GM19463 (cell line): ENCODE results near the gene ORC3.
"Not testable (repeated sequence)": the region's sequence is repeated elsewhere in the genome, so short reads cannot be mapped to it uniquely, and the experiment has no call there.

ENCODE experiments used
- ATAC-seq: cut with Tn5 transposase; IDR thresholded peaks from one replicate; pipeline ENCODE4 v1.9.1; 2021; ENCODE audit warnings: mild to moderate bottlenecking, moderate library complexity; ENCODE audit not compliant: unreplicated experiment

ORC3 gene

DNA sequence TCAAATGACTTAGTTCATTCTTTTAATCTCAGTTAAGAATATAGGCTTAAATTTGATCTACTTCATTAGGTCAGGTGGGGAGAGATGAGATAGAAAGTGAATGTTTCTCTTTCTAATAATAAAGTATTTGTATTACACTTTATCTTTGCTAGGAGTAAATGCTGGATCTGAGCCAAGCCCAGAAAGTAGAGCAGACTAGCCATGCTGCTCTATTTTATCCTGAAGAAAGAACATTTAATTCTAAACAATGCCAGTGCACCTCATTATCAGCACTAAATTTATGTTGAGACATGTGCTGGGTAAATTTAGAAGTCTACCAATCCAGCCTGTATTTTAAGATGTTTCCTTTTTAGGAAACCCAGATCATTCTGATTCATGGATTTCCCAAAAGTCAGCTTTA is 68.6 kb downstream of the ORC3 start:
- ATAC-seq = no peak

- ATAC-seq = no peak
These were observed 70.4 kb downstream of the ORC3 start for GRCh38 chr6:87660226-87660911.

DNA sequence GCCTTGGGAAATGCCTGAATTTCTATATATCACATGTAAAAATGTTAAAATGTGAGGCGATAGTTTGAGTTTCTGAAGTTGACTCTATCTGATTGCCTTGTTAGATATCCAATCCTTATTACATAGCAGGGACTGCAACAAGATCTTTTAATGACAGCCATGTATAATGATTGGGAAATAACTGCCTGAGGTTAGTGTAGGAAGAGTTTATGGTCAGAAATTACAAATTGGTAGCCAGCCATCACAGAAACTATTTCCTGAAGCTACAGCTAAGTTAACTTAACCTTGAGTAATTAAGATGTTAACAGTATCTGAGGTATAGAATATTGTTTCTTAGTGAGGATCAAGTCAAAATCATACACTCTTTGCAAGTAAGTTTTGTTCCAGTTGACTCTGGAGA is 71.1 kb downstream of the ORC3 start:
- ATAC-seq = no peak

GRCh38 chr6:87661503-87661902 is 71.6 kb downstream of the ORC3 start:
- no peak for ATAC-seq

GRCh38 chr6:87663434-87663833 is 73.5 kb downstream of the ORC3 start:
- no peak for ATAC-seq

GRCh38 chr6:87664921-87665485 is 75.1 kb downstream of the ORC3 start:
- ATAC-seq = no peak

DNA sequence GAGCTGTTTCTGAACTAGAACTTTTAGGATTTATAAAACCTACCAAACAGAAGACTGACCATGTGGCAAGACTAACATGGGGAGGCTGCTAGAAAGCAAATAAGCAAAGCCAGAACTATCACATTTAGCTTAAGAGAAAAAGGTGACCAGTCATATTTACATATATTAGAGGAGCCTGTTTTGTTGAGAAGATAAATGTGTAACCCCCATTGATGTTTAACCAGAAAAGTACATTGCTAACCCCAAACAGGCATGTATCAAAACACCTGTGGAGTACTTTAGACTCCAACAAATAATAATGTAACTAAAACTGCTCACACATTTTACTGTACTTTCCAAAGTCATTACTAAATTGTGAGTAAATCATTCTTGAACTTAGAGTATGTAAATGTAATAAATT is 77.1 kb downstream of the ORC3 start:
- no peak for ATAC-seq

- ATAC-seq = no peak
These were observed 78.1 kb downstream of the ORC3 start for GRCh38 chr6:87668013-87668412.

DNA sequence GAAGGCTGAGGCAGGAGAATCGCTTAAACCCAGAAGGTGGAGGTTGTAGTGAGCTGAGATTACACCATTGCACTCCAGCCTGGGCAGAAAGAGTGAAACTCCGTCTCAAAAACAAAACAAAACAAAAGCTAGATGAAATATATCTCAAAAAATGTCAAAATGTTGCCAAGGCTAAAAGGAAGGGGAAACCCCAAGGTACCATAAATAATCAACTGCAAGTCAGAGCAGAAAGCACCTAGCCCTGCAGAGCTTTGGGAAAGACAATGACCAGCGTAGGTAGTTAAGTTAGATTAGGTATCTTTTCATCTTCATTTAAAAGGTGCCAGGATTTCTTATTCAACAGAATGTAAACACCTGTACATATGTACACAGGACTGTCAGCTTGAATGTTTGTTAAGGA is 79.1 kb downstream of the ORC3 start:
- ATAC-seq = peak; percentile 59

- ATAC-seq = no peak
These were observed 80.8 kb downstream of the ORC3 start for GRCh38 chr6:87670707-87671106.

DNA sequence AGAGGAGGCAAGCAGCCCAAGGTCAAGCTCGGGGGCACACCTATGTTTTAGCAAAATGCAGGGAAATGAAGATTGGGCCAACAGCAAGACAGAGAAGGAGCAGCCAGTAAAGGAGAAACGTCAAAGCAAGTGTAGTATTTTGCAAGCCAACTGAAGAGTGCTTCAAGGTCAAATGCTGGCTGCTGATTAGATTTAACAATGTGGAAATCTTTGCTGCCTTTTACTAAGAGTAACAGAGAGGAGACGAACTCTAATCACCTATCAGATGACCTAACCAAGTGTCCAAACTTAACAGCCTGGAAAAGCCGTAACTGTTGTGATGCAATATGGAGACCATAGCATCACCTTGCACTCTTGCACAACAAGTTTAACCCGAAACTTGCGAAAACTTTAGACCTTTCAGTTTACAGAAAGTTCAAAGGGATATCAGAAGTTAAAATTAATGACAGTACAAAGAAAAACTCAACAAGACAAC is 81.7 kb downstream of the ORC3 start:
- ATAC-seq = no peak

DNA sequence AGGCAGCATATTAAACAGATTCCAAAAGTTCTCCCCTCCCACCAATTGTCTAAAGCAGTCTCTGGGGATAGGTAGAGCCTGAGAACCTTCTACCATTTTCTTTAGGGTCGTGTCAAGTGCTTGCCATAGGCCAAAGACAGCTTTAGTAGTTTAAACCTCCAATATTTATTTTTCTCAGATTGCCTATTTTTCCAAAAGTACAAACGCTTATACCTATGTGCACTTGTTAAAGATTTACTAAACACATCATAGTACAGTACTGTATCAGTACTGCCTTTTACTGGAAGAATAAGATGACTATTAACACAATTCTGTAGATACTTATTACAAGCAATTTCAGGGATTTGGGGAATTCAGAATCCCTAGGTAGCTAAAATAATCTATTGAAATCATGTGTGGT is 82.7 kb downstream of the ORC3 start:
- ATAC-seq = no peak

DNA sequence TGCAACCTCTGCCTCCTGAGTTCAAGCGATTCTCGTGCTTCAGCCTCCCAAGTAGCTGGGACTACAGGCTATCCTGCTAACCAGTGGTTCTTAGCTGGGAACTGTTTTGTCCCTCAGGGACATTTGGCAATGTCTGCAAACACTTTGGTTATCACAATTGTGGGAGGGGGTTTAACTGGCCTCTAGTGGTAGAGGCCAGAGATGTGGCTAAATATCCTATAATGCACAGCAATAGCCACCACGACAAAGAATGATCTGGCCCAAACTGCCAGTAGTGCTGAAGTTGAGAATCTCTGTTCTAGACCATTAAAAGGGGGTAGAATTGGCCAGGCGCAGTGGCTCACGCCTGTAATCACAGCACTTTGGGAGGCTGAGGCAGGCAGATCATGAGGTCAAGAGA is 83.3 kb downstream of the ORC3 start:
- ATAC-seq = no peak

DNA sequence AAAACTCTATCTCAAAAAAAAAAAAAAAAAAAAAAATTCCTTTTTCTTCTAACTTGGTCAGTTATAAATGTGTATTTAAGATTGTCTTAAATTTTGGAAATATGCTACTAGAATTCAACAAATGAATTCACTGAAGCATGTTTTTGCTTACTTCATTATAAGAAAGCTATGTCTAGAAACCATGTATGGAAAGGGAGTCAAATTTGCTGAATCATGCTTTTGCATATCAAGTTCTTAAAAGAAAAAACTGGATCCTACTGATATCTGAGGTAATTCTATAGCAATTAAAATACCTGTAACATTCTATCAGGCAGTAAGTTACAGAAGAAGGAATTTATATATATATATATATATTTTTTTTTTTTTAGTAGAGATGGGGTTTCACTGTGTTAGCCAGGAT is 84.4 kb downstream of the ORC3 start:
- no peak for ATAC-seq

DNA sequence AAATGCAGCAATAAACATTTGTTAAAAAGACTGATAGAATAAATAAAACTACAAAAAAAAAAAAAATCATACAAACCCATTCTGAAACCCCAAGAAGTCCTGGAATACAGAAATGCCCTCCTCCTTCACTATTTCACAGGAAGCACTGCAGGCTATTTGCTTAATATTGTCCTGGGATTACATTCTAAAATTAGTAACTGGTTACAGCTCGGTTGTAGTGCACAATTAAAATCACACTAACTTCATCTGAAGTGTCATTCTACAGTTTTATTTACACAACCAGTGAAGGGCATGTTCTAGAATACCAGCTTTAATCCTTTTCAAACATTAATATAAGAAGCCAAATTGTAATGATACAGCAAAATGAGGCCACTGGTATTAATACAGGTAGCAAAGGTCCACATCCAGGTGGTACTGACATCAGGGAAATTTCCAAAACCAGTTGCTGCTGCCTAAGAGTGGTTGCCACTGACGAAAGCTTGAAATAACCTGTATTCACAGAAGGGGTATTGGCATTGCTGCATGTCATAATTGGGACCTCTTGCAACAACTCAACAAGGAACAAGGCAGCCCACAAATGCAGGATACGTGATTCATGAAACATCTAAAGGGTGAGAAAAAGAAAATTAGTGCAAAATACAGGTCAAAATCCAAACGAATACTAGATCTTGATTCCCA is 85.2 kb downstream of the ORC3 start:
- no peak for ATAC-seq

DNA sequence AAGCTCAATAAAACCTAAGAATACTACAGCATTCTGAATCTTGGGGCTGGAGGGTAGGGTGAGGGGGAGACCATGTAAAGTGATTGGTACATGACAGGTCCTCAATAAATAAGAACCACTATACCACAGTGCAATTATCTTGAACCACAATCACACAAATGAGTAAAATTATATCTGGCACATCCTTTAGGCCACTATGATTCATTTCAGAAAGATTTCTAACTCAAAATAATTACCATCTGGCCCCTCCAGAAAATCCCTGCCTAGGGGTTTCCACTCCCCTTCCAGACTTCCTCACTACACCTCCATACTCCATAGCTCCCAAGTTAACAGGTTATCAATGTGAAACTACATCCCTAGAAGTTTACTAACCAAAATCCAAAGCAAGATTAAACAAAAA is 92.4 kb downstream of the ORC3 start:
- peak; percentile 78 for ATAC-seq

DNA sequence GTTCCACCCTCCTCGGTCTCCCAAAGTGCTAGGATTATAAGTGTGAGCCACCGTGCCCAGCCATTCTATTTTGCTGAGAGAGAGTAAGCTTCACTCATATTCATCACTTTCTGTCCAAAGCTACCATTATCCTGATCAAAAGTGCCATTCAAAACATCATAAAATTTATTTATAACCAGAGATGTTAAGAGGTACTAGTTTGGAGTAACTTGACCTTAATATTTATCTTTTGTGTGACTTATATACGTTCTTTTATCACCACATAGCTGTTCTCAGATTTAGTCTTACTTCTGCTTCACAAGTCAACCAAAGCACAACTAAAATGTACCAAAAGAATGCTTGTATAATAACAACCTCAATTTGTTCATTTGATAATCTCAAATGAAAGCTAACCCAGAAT is 94.0 kb downstream of the ORC3 start:
- no peak for ATAC-seq

DNA sequence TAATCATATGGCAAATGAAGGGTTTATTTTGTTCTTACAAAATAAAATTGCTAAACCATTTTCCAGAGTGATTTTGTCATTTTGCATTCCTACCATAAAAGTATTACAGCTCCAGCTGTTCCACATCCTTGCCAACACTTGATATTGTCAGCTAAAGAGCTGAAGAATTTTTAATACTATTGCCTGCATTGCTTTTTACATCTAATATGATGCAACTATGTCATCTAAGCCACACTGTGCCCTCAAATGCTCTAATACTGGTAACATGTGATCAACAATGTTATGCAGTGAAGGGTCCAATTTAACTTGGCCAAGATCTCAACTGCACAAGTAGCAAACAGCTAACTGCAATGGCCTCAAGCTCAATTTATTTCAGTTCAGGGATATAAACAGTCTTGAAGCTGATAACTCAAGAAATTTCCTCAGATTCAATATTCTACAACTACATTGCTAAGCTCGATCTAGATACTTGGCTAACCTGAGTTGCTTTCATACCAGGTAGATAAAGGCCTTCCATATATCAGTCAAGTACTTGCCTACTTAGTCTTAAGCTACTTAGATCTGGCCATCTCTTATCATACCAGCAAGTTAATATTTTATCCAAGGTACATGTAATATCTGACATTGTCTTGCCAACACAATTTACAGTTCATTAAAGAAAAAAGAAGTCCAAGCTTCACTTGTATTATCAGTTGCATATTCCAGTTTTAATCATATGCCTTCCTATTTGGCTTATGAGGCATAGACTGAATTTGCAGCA is 95.1 kb downstream of the ORC3 start:
- no peak for ATAC-seq

DNA sequence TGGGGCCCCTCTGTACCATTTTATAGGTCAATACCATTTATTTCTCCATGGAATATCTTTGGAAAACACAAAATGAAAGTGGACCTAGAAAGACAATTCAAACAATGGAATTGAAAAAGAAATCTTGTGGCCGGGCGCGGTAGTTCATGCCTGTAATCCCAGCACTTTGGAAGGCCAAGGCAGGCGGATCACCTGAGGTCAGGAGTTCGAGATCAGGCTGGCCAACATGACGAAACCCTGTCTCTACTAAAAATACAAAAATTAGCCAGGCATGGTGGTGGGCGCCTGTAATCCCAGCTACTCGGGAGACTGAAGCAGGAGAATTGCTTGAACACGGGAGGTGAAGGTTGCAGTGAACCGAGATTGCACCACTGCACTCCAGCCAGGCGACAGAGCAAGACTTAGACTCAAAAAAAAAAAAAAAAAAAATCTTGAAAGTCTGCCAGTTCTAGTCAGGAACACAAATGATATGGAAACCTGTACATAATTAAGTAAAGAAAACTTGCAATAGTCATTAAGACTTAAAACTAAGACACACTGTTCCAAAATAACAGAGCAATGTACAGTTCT is 96.8 kb downstream of the ORC3 start:
- not testable (repeated sequence) for ATAC-seq

GRCh38 chr6:87687296-87687695 is 97.4 kb downstream of the ORC3 start:
- ATAC-seq = no peak

DNA sequence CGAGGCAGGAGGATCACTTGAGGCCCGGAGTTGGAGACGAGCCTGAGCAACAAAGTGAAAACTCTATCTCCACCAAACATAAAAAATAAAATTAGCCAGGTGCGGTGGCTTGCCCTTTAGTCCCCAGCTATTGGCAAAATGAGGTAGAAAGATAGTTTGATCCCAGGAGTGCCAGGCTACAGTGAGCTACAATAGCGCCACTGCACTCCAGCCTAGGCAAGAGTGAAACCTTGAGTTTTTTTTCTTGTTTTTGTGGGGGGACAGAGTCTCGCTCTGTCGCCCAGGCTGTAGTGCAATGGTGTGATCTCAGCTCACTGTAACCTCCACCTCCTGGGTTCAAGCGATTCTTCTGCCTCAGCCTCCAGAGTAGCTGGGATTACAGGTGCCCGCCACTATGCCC is 98.0 kb downstream of the ORC3 start:
- ATAC-seq = not testable (repeated sequence)
